ENCODE measurements around the gene GREB1L. TPM values are rescaled to one million over a fixed set of nuclear protein-coding genes. Genes with fewer than 3 reads are reported as not detected.

Gene GREB1L
- total RNA-seq, 1 donor from 2014 or later, result 0.31 TPM

DNA sequence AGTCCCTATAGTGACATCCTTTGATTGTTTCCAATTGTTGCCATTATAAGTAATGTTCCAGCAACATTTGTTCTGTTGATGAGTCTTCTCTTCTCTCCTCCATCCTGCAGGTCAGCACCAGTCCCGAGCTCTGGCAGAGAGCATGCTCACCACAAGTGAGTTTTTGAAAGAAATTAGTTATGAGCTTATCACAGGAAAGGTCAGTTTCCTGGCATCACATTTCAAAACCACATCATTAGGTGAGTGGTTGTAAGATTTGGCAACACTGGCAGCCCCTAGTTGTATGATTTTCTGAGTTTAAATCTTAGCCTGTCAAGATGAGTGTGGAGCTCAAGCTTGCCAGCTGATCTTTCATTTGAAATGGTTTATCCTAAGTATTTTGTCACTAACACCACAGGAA, 208.9 kb downstream of the GREB1L start:
- DNase-seq, result no peak

DNA sequence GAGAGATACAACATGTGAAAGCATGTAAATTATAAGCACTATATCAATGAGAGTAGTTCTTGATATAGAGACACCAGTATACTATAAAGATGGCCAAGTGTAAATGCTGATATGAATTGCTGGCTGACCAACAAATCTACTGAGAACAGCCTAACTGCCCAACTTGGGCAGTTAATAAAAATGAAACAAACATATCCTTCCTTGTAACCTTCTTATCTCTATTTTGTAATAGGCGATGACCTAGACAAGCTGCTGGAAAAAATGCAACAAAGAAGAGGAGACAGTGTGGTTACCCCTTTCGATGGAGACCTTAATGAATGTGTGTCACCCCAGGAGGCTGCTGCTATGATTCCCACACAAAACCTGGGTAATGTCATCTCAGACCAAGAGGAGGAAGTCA, 209.8 kb downstream of the GREB1L start:
- DNase-seq, result no peak

DNA sequence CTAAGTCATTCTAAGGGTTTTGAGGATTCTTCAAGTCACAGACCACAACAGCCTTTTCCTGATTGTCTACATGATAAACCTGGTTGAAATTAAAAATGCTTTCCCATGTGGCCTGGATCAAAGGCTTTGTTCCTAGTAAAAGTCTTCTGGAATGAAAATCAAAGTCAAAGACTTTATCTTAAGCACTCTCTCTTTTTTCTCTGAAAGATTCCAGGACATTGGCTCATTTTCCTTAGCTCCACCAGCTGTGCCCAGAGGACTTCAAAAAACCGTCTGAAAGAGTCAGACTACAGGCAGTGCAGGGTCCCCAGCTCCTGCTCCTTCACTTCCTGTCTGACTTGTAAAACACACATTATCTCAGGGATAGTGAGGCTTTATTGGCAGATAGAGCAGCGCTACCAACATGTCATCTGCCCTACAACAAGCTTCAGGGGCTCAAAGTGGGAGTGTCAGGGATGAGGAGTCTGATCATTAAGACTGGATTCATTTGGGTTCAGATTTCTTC, 210.3 kb downstream of the GREB1L start:
- no peak for DNase-seq

- DNase-seq, result no peak
Measured at GRCh38 chr18:21452796-21453510, 210.9 kb downstream of the GREB1L start.

GRCh38 chr18:21453511-21453901, 211.5 kb downstream of the GREB1L start:
- no peak for DNase-seq

DNA sequence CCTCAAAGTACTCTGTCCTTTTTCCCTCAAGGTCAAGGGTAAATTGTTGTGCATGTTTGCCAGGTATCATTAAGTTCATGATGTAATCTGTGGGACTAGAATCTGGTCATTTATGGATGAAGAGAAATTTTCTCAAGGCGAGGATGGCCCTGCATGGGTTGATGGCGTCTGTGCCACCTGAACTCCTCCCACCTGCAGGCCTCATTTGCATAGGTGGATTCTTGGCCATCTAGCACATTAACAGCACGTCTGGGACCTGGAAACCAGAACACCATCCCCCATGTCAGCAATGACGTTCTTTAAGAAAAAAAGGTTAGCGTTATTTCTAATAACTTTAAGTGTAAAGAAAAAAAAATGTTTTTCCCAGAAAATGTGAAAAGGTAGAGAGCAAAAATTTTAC, 212.7 kb downstream of the GREB1L start:
- no peak for DNase-seq

- no peak for DNase-seq
Measured at GRCh38 chr18:21456428-21457178, 214.6 kb downstream of the GREB1L start.

- no peak for DNase-seq
Measured at GRCh38 chr18:21457179-21457535, 215.1 kb downstream of the GREB1L start.

DNA sequence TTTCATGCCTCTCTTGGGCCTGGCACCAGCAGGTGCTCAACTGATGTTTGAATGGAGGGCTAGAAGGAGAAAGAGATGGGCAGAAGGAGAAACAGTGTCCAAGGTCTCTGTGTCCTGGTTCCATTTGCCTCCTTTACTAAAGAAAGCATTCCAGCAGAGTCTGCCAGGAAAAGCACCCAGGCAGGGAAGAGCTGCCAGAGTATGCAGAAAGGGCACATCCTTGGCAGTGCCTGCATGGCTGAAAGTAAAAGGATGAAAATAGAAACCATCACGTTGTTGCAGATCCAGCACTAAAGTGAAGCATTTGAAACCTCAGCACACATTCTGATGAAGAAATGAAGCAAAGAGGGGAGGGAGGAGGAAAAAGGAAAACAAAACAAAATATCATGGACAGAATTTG, 216.3 kb downstream of the GREB1L start:
- no peak for DNase-seq

- no peak for DNase-seq
Measured at GRCh38 chr18:21458788-21459187, 216.8 kb downstream of the GREB1L start.

GRCh38 chr18:21459706-21460286, 217.8 kb downstream of the GREB1L start:
- no peak for DNase-seq

- DNase-seq, result no peak
Measured at GRCh38 chr18:21461460-21461859, 219.4 kb downstream of the GREB1L start.

GRCh38 chr18:21463718-21464117, 221.7 kb downstream of the GREB1L start:
- no peak for DNase-seq

- DNase-seq, result no peak
Measured at GRCh38 chr18:21468514-21469164, 226.6 kb downstream of the GREB1L start.

GRCh38 chr18:21472741-21473140, 230.7 kb downstream of the GREB1L start:
- DNase-seq, result no peak

GRCh38 chr18:21474621-21475020, 232.6 kb downstream of the GREB1L start:
- DNase-seq, result no peak

- no peak for DNase-seq
Measured at GRCh38 chr18:21479721-21480120, 237.7 kb downstream of the GREB1L start.

- no peak for DNase-seq
Measured at GRCh38 chr18:21481739-21482138, 239.7 kb downstream of the GREB1L start.

DNA sequence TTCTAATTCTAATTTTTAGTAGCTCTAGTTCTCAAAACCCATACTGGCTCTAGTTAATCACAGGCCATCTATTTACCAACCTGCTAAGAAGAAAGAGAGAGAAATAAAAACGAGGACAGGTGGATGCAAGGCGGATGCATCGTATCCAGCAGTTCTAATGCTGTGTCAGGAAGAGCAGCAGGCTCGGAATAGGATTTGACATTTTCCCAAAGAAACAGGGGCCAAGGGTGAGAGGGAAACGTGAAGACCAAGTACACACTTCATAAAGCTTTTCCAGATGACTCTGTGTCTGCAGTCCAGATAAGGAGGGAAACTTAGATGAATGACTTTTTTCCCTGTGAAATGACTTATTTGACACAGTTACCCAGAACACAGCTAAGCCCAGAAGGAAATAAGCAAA, 241.0 kb downstream of the GREB1L start:
- DNase-seq, result no peak

- DNase-seq, result no peak
Measured at GRCh38 chr18:21484851-21485636, 243.0 kb downstream of the GREB1L start.

- no peak for DNase-seq
Measured at GRCh38 chr18:21486905-21487437, 244.9 kb downstream of the GREB1L start.
